Stomach smooth muscle (tissue), 2 donors: ENCODE measurements around the gene ACOT12.

Source experiments
- H3K27ac ChIP-seq: one replicate; pipeline ENCODE4 v1.7.0; 2013; ENCODE audit warnings: mild to moderate bottlenecking, low read length, inconsistent platforms
- H3K27me3 ChIP-seq, 2 donors: one replicate each; pipeline ENCODE4 v1.7.0; 2013; ENCODE audit warnings: low read length in 2 of 2; ENCODE audit not compliant: insufficient read depth in 2 of 2, control insufficient read depth in 1 of 2
- H3K36me3 ChIP-seq, 2 donors: one replicate each; pipeline ENCODE4 v1.7.0; 2013; ENCODE audit warnings: low read length in 2 of 2; ENCODE audit not compliant: control insufficient read depth in 2 of 2, insufficient read depth in 2 of 2
- H3K4me1 ChIP-seq: one replicate; pipeline ENCODE4 v1.7.0; 2013; ENCODE audit warnings: low read length; ENCODE audit not compliant: control insufficient read depth, insufficient read depth
- H3K4me3 ChIP-seq, 2 donors: one replicate each; pipeline ENCODE4 v1.7.0; 2013; ENCODE audit warnings: low read length in 2 of 2
- H3K9ac ChIP-seq, 2 donors: one replicate each; pipeline ENCODE4 v1.7.0; 2013; ENCODE audit warnings: low read length in 2 of 2, mild to moderate bottlenecking in 1 of 2
- H3K9me3 ChIP-seq, 2 donors: one replicate each; pipeline ENCODE4 v1.7.0; 2013; ENCODE audit warnings: low read length in 2 of 2; ENCODE audit not compliant: control insufficient read depth in 2 of 2
- donor health status: healthy.
- donor health status: Pancreatic carcinoma.

Gene ACOT12

GRCh38 chr5:81315336-81315735, 78.6 kb downstream of the ACOT12 start:
- Histone ChIP-seq H3K9ac (no peak overlapping the region), H3K9me3 (no peaks in the 10 kb centered on the region), H3K27me3 (no peaks in the 10 kb centered on the region), H3K4me1 (no peaks in the 10 kb centered on the region), H3K36me3 (peaks cover 12 to 21% of the 10 kb centered on the region in 2 donors), H3K4me3 (no peak overlapping the region), H3K27ac (no peak overlapping the region)

GRCh38 chr5:81314581-81314980, 79.4 kb downstream of the ACOT12 start:
- H3K4me1 ChIP-seq = no peaks in the 10 kb centered on the region
- H3K27me3 ChIP-seq = no peaks in the 10 kb centered on the region
- H3K9me3 ChIP-seq = no peaks in the 10 kb centered on the region
- no peak overlapping the region for H3K4me3 ChIP-seq
- H3K9ac ChIP-seq = no peak overlapping the region
- H3K27ac ChIP-seq = no peak overlapping the region
- H3K36me3 ChIP-seq = peaks cover 12 to 23% of the 10 kb centered on the region in 2 donors

GRCh38 chr5:81313686-81314085, 80.2 kb downstream of the ACOT12 start:
- Histone ChIP-seq H3K9ac (no peak overlapping the region), H3K4me1 (no peaks in the 10 kb centered on the region), H3K27me3 (no peaks in the 10 kb centered on the region), H3K4me3 (no peak overlapping the region), H3K27ac (no peak overlapping the region), H3K9me3 (no peaks in the 10 kb centered on the region), H3K36me3 (peaks cover 12 to 25% of the 10 kb centered on the region in 2 donors)

- peaks cover 12 to 25% of the 10 kb centered on the region in 2 donors for H3K36me3 ChIP-seq
- H3K9me3 ChIP-seq = no peaks in the 10 kb centered on the region
- H3K27me3 ChIP-seq = no peaks in the 10 kb centered on the region
- H3K9ac ChIP-seq = no peak overlapping the region
- no peak overlapping the region for H3K27ac ChIP-seq
- no peak overlapping the region for H3K4me3 ChIP-seq
- no peaks in the 10 kb centered on the region for H3K4me1 ChIP-seq
Observed at GRCh38 chr5:81313278-81313677, 80.7 kb downstream of the ACOT12 start.

- Histone ChIP-seq H3K27ac (no peak overlapping the region), H3K36me3 (peaks cover 12 to 28% of the 10 kb centered on the region in 2 donors), H3K9ac (no peak overlapping the region), H3K27me3 (no peaks in the 10 kb centered on the region), H3K9me3 (no peaks in the 10 kb centered on the region), H3K4me1 (no peaks in the 10 kb centered on the region), H3K4me3 (no peak overlapping the region)
Observed at GRCh38 chr5:81310402-81311063, 83.4 kb downstream of the ACOT12 start.

GRCh38 chr5:81308836-81309235, 85.1 kb downstream of the ACOT12 start:
- no peaks in the 10 kb centered on the region for H3K4me1 ChIP-seq
- H3K36me3 ChIP-seq = peaks cover 11 to 33% of the 10 kb centered on the region in 2 donors

GRCh38 chr5:81305785-81306184, 88.1 kb downstream of the ACOT12 start:
- no peaks in the 10 kb centered on the region for H3K27me3 ChIP-seq
- peaks cover 6% of the 10 kb centered on the region for H3K4me1 ChIP-seq
- no peak overlapping the region for H3K9ac ChIP-seq
- H3K27ac ChIP-seq = no peak overlapping the region
- no peaks in the 10 kb centered on the region for H3K9me3 ChIP-seq
- H3K4me3 ChIP-seq = no peak overlapping the region
- H3K36me3 ChIP-seq = peaks cover 1 to 15% of the 10 kb centered on the region in 2 donors

More at GRCh38 chr5:81308836-81309235, 85.1 kb downstream of the ACOT12 start:
- Histone ChIP-seq H3K27ac (no peak overlapping the region), H3K27me3 (no peaks in the 10 kb centered on the region), H3K9me3 (no peaks in the 10 kb centered on the region), H3K9ac (no peak overlapping the region), H3K4me3 (no peak overlapping the region)

GRCh38 chr5:81303563-81303962, 90.4 kb downstream of the ACOT12 start:
- Histone ChIP-seq H3K9ac (no peak overlapping the region), H3K27ac (no peak overlapping the region), H3K27me3 (no peaks in the 10 kb centered on the region), H3K4me3 (no peak overlapping the region), H3K9me3 (no peaks in the 10 kb centered on the region), H3K4me1 (peaks cover 17% of the 10 kb centered on the region), H3K36me3 (peaks cover 0 to 9% of the 10 kb centered on the region in 2 donors)

GRCh38 chr5:81302596-81302995, 91.3 kb downstream of the ACOT12 start:
- peaks cover 0 to 9% of the 10 kb centered on the region in 2 donors for H3K36me3 ChIP-seq
- H3K9ac ChIP-seq = no peak overlapping the region
- H3K9me3 ChIP-seq = no peaks in the 10 kb centered on the region
- H3K4me3 ChIP-seq = peak overlapping the region; percentile 96 to 99
- H3K4me1 ChIP-seq = peaks cover 17% of the 10 kb centered on the region
- no peak overlapping the region for H3K27ac ChIP-seq
- no peaks in the 10 kb centered on the region for H3K27me3 ChIP-seq

- peaks cover 0 to 9% of the 10 kb centered on the region in 2 donors for H3K36me3 ChIP-seq
- H3K27ac ChIP-seq = peak within 1 kb of the TSS; percentile 86
- H3K9me3 ChIP-seq = no peaks in the 10 kb centered on the region
- peak within 1 kb of the TSS; percentile 94 to 96 for H3K9ac ChIP-seq
- no peaks in the 10 kb centered on the region for H3K27me3 ChIP-seq
- H3K4me1 ChIP-seq = peaks cover 17% of the 10 kb centered on the region
- H3K4me3 ChIP-seq = peak within 1 kb of the TSS; percentile 96 to 99
Observed at GRCh38 chr5:81301271-81302015, 92.5 kb downstream of the ACOT12 start, which contains the start of gene ZCCHC9. Gene ZCCHC9, plus strand, starts transcription at chr5:81301587. Its CDS starts 3,171 bp downstream, at chr5:81304758.

- Histone ChIP-seq H3K4me3 (peak overlapping the region; percentile 96 to 99), H3K27me3 (no peaks in the 10 kb centered on the region), H3K9ac (peak overlapping the region; percentile 94 to 96), H3K4me1 (peaks cover 17% of the 10 kb centered on the region), H3K36me3 (peaks cover 0 to 9% of the 10 kb centered on the region in 2 donors), H3K27ac (peak overlapping the region; percentile 86), H3K9me3 (no peaks in the 10 kb centered on the region)
Observed at GRCh38 chr5:81300921-81301270, 93.0 kb downstream of the ACOT12 start.
